A673 (cell line): ENCODE results near the gene SPATA24.

Experiments used
- CTCF ChIP-seq: fragments of 300-800, 200-600 bp; sonication (generic); conservative IDR thresholded peaks from 2 replicates; pipeline ENCODE4 v1.5.1; 2017; ENCODE audit warnings: low read depth, mild to moderate bottlenecking, antibody characterized with exemption, low read length, moderate library complexity, mixed read lengths
- EZH2 ChIP-seq: fragments of 200-600 bp; sonication (generic); IDR thresholded peaks from 2 replicates; pipeline ENCODE4 v1.6.1; 2017; ENCODE audit warnings: borderline replicate concordance, low read depth, mild to moderate bottlenecking, mixed read lengths, antibody characterized with exemption, low read length; ENCODE audit not compliant: poor library complexity, severe bottlenecking

- TF ChIP-seq CTCF (no peak), EZH2 (no peak)
Measured at GRCh38 chr5:139419226-139420192, 15.6 kb upstream of the SPATA24 start.
